Neuronal stem cell (in vitro differentiated cells): ENCODE measurements around the gene LEMD3.
A peak's percentile ranks its signal among the peaks of the same experiment; 100 is the strongest.

Source experiments
- DNase-seq: peaks from one replicate; pipeline ENCODE4 v3.0.0-alpha.2; 2013; ENCODE audit warnings: low spot score
- H2AFZ ChIP-seq: one replicate; pipeline ENCODE4 v1.6.1; 2013; ENCODE audit warnings: mild to moderate bottlenecking, low read length, inconsistent platforms
- H2AK5ac ChIP-seq: 2 replicates; pipeline ENCODE4 v1.6.1; 2013; ENCODE audit warnings: low read depth, mild to moderate bottlenecking, inconsistent platforms, low read length, moderate library complexity, mixed read lengths
- H2BK120ac ChIP-seq: 2 replicates; pipeline ENCODE4 v1.6.1; 2013; ENCODE audit warnings: low read depth, mild to moderate bottlenecking, inconsistent platforms, low read length, moderate library complexity, mixed read lengths
- H2BK12ac ChIP-seq: one replicate; pipeline ENCODE4 v1.6.1; 2013; ENCODE audit warnings: low read length, inconsistent platforms
- H2BK15ac ChIP-seq: 2 replicates; pipeline ENCODE4 v1.6.1; 2013; ENCODE audit warnings: mild to moderate bottlenecking, low read length, inconsistent platforms, mixed read lengths
- H2BK5ac ChIP-seq: one replicate; pipeline ENCODE4 v1.6.1; 2013; ENCODE audit warnings: inconsistent platforms, mild to moderate bottlenecking, low read length, moderate library complexity
- H3K14ac ChIP-seq: one replicate; pipeline ENCODE4 v1.6.1; 2013; ENCODE audit warnings: low read length, inconsistent platforms
- H3K18ac ChIP-seq: 2 replicates; pipeline ENCODE4 v1.6.1; 2013; ENCODE audit warnings: low read length, inconsistent platforms
- H3K23ac ChIP-seq: 2 replicates; pipeline ENCODE4 v1.6.1; 2013; ENCODE audit warnings: low read depth, mild to moderate bottlenecking, mixed read lengths, low read length, inconsistent platforms; ENCODE audit not compliant: poor library complexity
- H3K27ac ChIP-seq: replicated peaks from 3 replicates; pipeline ENCODE4 v1.5.1; 2013; ENCODE audit warnings: low read length, inconsistent platforms
- H3K27me3 ChIP-seq, 3 experiments: 2 replicates each; pipeline ENCODE4 v1.6.1; 2013; ENCODE audit warnings: low read length in 3 of 3, mild to moderate bottlenecking in 2 of 3, inconsistent platforms in 1 of 3, low read depth in 1 of 3, mixed read lengths in 1 of 3, moderate library complexity in 1 of 3; ENCODE audit not compliant: control insufficient read depth in 3 of 3, insufficient read depth in 3 of 3
- H3K36me3 ChIP-seq, 2 donors: replicated peaks in 1 of 2; 2 replicates each; pipeline ENCODE4 v1.6.1; 2013; ENCODE audit warnings: low read length in 2 of 2; ENCODE audit not compliant: control insufficient read depth in 2 of 2, insufficient read depth in 2 of 2
- H3K4ac ChIP-seq: 2 replicates; pipeline ENCODE4 v1.6.1; 2013; ENCODE audit warnings: inconsistent platforms, mild to moderate bottlenecking, low read length, moderate library complexity
- H3K4me1 ChIP-seq, 2 donors: 1 replicate in 1 of 2; 2 replicates in 1 of 2; pipeline ENCODE4 v1.6.1; 2013; ENCODE audit warnings: low read length in 2 of 2, low read depth in 1 of 2; ENCODE audit not compliant: control insufficient read depth in 2 of 2, insufficient read depth in 1 of 2
- H3K4me2 ChIP-seq: one replicate; pipeline ENCODE4 v1.6.1; 2013; ENCODE audit warnings: mild to moderate bottlenecking, low read length, inconsistent platforms; ENCODE audit not compliant: insufficient read depth, poor library complexity, severe bottlenecking
- H3K4me3 ChIP-seq, 2 donors: 2 replicates each; pipeline ENCODE4 v1.5.1; 2013; ENCODE audit warnings: low read length in 2 of 2, mild to moderate bottlenecking in 2 of 2, inconsistent platforms in 1 of 2, moderate library complexity in 1 of 2
- H3K79me1 ChIP-seq: one replicate; pipeline ENCODE4 v1.6.1; 2013; ENCODE audit warnings: low read depth, mild to moderate bottlenecking, inconsistent platforms, low read length, moderate library complexity
- H3K9ac ChIP-seq: one replicate; pipeline ENCODE4 v1.6.1; 2013; ENCODE audit warnings: mild to moderate bottlenecking, low read depth, low read length, inconsistent platforms; ENCODE audit not compliant: poor library complexity
- H3K9me3 ChIP-seq, 2 donors: replicated peaks in 1 of 2; 2 replicates each; pipeline versions ENCODE3 to v1.6.1; 2013; ENCODE audit warnings: low read length in 2 of 2, mild to moderate bottlenecking in 2 of 2, inconsistent platforms in 1 of 2, low read depth in 1 of 2, mixed read lengths in 1 of 2, moderate library complexity in 1 of 2; ENCODE audit not compliant: control insufficient read depth in 2 of 2, insufficient read depth in 1 of 2
- H4K8ac ChIP-seq: one replicate; pipeline ENCODE4 v1.6.1; 2013; ENCODE audit warnings: low read depth, mild to moderate bottlenecking, inconsistent platforms, low read length, moderate library complexity
- H4K91ac ChIP-seq: one replicate; pipeline ENCODE4 v1.6.1; 2013; ENCODE audit warnings: low read length, low read depth, mild to moderate bottlenecking, inconsistent platforms; ENCODE audit not compliant: poor library complexity
- WGBS, 2 donors: extraction: QIAGEN DNeasy Blood & Tissue Kit; methylation state at CpG; one replicate each; pipeline ENCODE4 v1.1.7; 2013; ENCODE audit warnings: missing lambda C conversion rate in 2 of 2, mixed read lengths in 1 of 2; ENCODE audit not compliant: insufficient read length in 2 of 2, insufficient replicate concordance in 1 of 2; ENCODE audit errors: extremely low coverage in 2 of 2; 5-methylcytosine and 5-hydroxymethylcytosine counted together

LEMD3 gene

DNA sequence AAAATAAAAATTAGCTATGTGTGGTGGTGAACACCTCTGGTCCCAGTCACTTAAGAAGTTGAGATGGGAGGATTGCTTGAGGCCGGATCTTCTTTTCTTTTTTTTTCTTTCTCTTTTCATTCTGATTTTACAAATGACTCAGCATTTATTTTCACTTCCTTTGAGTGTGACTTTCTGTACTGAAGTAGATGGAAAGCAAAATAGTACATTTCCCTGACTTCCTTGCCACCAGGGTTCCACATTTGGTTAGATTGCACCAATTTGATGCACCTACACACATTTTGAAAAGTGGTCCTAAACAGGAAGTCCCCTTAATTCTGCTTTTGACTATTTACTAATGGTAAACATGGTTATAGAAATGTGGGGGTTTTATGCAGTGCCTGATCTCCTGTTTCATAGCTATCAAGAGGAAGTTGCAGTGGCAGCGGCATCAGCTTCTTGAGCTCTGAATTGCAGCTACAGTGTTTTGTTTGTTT lies 13.0 kb upstream of the LEMD3 start:
- H2AFZ ChIP-seq = peak overlapping the region; percentile 41
- no peak overlapping the region for H3K4me3 ChIP-seq
- H3K4me2 ChIP-seq = no peak overlapping the region
- WGBS, 2 donors = no CpG with 5 or more reads among the region's 2 CpGs
- no peak overlapping the region for H3K14ac ChIP-seq
- no peak overlapping the region for H2AK5ac ChIP-seq
- DNase-seq = no peak
- no peak overlapping the region for H2BK15ac ChIP-seq
- H4K8ac ChIP-seq = no peak overlapping the region
- H4K91ac ChIP-seq = no peak overlapping the region
- no peak overlapping the region for H3K23ac ChIP-seq
- H3K79me1 ChIP-seq = no peaks in the 10 kb centered on the region
- H3K18ac ChIP-seq = no peak overlapping the region
- H2BK5ac ChIP-seq = no peak overlapping the region
- H3K27me3 ChIP-seq = peaks cover 0 to 35% (median 0%) of the 10 kb centered on the region in 3 experiments
- H3K4me1 ChIP-seq = no peaks in the 10 kb centered on the region
- H2BK120ac ChIP-seq = no peak overlapping the region
- H3K4ac ChIP-seq = no peak overlapping the region
- H3K9me3 ChIP-seq = no peaks in the 10 kb centered on the region
- H3K27ac ChIP-seq = no peak overlapping the region
- no peak overlapping the region for H2BK12ac ChIP-seq
- no peaks in the 10 kb centered on the region for H3K36me3 ChIP-seq
- no peak overlapping the region for H3K9ac ChIP-seq

DNA sequence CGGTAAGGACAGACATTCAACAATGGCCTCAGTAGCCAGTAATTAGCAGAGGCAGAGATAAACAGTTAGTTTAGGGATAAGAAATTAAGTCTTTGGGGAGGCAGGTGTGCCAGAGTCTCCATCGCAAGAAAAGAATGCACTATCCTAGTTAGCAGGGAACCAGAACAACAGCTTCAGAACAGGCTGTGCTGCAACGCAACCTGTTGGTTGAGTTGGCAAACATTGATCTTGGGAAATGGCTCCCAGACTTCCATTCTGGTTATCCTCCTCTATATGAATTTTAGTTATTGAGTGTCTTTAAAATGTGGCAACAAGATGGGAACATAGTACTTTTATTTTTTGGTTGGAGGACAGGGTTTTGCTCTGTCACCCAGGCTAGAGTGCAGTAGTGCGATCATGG lies 12.3 kb upstream of the LEMD3 start:
- Histone ChIP-seq H4K91ac (no peak overlapping the region), H3K27ac (no peak overlapping the region), H2AK5ac (no peak overlapping the region), H3K14ac (no peak overlapping the region), H2BK15ac (no peak overlapping the region), H3K4me2 (no peak overlapping the region), H3K36me3 (no peaks in the 10 kb centered on the region), H2BK5ac (no peak overlapping the region), H2AFZ (no peak overlapping the region), H3K4me1 (peaks cover 2% of the 10 kb centered on the region in 2 donors), H3K79me1 (no peaks in the 10 kb centered on the region), H3K23ac (no peak overlapping the region), H3K27me3 (peaks cover 0 to 41% (median 0%) of the 10 kb centered on the region in 3 experiments), H3K18ac (no peak overlapping the region), H3K4me3 (no peak overlapping the region), H2BK120ac (no peak overlapping the region), H3K9me3 (no peaks in the 10 kb centered on the region), H3K4ac (no peak overlapping the region), H2BK12ac (no peak overlapping the region), H4K8ac (no peak overlapping the region), H3K9ac (no peak overlapping the region)
- DNase-seq = no peak
- WGBS, 2 donors = no CpG with 5 or more reads among the region's 4 CpGs

DNA sequence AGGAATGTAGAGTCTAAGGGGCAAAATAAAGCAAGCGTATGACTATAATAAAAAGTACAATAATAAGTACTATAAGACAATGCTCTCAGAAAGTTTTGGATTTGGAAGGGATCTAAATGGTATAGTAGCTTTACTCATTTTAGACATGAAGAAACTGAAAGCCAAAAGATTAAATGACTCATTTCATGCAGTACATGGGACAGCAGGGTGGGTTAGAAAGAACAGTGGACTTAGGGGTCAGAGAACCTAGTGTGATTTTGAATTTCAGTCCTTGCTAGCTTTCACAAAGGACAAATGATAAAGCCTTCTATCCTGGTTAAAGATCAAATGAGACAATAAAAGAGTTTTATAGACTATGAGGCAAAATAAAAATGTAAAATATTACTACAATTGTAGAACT lies 6.8 kb upstream of the LEMD3 start:
- H3K4me3 ChIP-seq = no peak overlapping the region
- no peak overlapping the region for H2BK120ac ChIP-seq
- no peak overlapping the region for H4K8ac ChIP-seq
- no peak overlapping the region for H2BK12ac ChIP-seq
- no peak overlapping the region for H3K18ac ChIP-seq
- no peak overlapping the region for H3K9ac ChIP-seq
- H3K27me3 ChIP-seq = peaks cover 0 to 32% (median 0%) of the 10 kb centered on the region in 3 experiments
- no peak overlapping the region for H2AK5ac ChIP-seq
- DNase-seq = no peak
- no peak overlapping the region for H2AFZ ChIP-seq
- H3K23ac ChIP-seq = no peak overlapping the region
- H2BK5ac ChIP-seq = no peak overlapping the region
- no CpG with 5 or more reads among the region's 1 CpG for WGBS, 2 donors
- no peak overlapping the region for H4K91ac ChIP-seq
- no peak overlapping the region for H3K4me2 ChIP-seq
- H3K4ac ChIP-seq = no peak overlapping the region
- no peak overlapping the region for H2BK15ac ChIP-seq
- H3K79me1 ChIP-seq = no peaks in the 10 kb centered on the region
- no peak overlapping the region for H3K27ac ChIP-seq
- peaks cover 2% of the 10 kb centered on the region in 2 donors for H3K4me1 ChIP-seq
- no peak overlapping the region for H3K14ac ChIP-seq
- no peaks in the 10 kb centered on the region for H3K9me3 ChIP-seq
- no peaks in the 10 kb centered on the region for H3K36me3 ChIP-seq

DNA sequence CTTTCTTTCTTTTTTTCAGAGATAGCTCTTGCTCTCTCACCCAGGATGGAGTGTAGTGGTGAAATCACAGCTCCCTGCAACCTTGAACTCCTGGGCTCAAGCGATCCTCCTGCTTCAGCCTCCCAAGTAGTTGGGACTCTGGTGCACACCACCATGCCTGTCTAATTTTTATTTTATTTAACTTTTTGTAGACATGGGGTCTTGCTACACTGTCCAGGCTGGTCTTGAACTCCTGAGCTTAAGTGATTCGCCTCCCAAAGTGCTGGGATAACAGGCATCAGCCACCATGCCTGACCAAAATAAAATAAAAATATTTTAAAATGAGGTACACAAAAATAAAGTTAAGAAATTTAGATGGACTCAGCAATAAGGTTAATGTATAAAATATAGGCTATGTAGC lies 5.1 kb upstream of the LEMD3 start:
- Histone ChIP-seq H4K91ac (no peak overlapping the region), H3K36me3 (no peaks in the 10 kb centered on the region), H3K14ac (no peak overlapping the region), H2BK5ac (no peak overlapping the region), H3K79me1 (no peaks in the 10 kb centered on the region), H2AFZ (no peak overlapping the region), H3K27me3 (peaks cover 0 to 28% (median 3%) of the 10 kb centered on the region in 3 experiments), H2AK5ac (no peak overlapping the region), H4K8ac (no peak overlapping the region), H2BK15ac (no peak overlapping the region), H3K9me3 (no peaks in the 10 kb centered on the region), H3K9ac (no peak overlapping the region), H2BK120ac (no peak overlapping the region), H3K27ac (no peak overlapping the region), H3K4me1 (peaks cover 2 to 5% of the 10 kb centered on the region in 2 donors), H2BK12ac (no peak overlapping the region), H3K4me3 (no peak overlapping the region), H3K18ac (no peak overlapping the region), H3K4ac (no peak overlapping the region), H3K23ac (no peak overlapping the region), H3K4me2 (no peak overlapping the region)
- no CpG with 5 or more reads among the region's 2 CpGs for WGBS, 2 donors
- DNase-seq = no peak
